BJ (cell line): ENCODE results near the gene GNG8. TPM values are rescaled to one million over a fixed set of nuclear protein-coding genes. Genes with fewer than 3 reads are reported as not detected.

Source experiments
- CTCF ChIA-PET: fragments of 350-600 bp; formaldehyde crosslinking; extraction: SDS; loops from one replicate; lab custom pipeline; 2021; ENCODE audit warnings: antibody characterized with exemption, inconsistent platforms; lab: Yijun Ruan, JAX
- POLR2A ChIA-PET: fragments of 300-600 bp; sonication (Branson Sonifier 250); formaldehyde crosslinking; extraction: SDS; loops from one replicate; lab custom pipeline; 2021; ENCODE audit warnings: antibody characterized with exemption; lab: Charles Lee
- DNase-seq: peaks from one replicate; pipeline ENCODE4 v3.0.0-alpha.2; 2011; ENCODE audit warnings: low read depth
- H3K27me3 ChIP-seq: 2 replicates; pipeline ENCODE4 v1.6.0; 2011; ENCODE audit warnings: low read length; ENCODE audit not compliant: control insufficient read depth, insufficient read depth
- H3K36me3 ChIP-seq: 2 replicates; pipeline ENCODE4 v1.5.1; 2011; ENCODE audit warnings: low read length; ENCODE audit not compliant: control insufficient read depth, insufficient read depth
- H3K4me3 ChIP-seq: 2 replicates; pipeline ENCODE4 v1.5.1; 2011; ENCODE audit warnings: low read depth, mild to moderate bottlenecking, control low read depth, low read length
- polyA plus RNA-seq: library from polyadenylated mRNA; depleted of rRNA; stranded (reverse); fragments of >200 nt; gene quantifications from 2 replicates; pipeline ENCODE4 v1.2.3, GENCODE V29; 2011
- TF ChIP-seq, protein P1 (sequence below): IDR thresholded peaks from 2 replicates; pipeline ENCODE4 v1.5.1; 2011; ENCODE audit warnings: low read depth, mild to moderate bottlenecking, control low read depth, inconsistent platforms, low read length, moderate library complexity; ENCODE audit not compliant: insufficient read depth

The GNG8 gene
- polyA plus RNA-seq, 1 experiment: not detected

DNA sequence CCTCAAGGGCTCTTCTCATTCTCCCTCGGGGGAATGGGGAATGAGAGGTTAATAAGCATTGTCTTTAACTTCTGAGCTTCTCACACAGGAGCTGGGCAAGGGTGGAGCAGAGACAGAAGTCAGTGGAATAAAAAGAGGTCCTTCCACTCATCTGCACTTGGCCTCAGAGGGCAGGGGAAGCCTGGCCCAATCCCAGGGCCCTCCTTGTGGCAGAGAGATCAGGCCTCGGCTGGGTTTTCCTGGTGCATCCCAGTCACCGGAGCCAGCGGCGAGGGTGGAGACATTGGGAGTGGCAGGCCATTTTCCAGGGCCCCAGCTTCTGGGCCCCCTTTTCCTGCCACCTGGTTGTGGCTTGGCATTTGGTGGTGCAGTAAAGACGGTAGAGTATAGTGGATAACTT is 24.2 kb downstream of the GNG8 start:
- ChIA-PET CTCF (interaction anchor here (0.6 to 22.7 kb wide), 7 partner anchors 9 to 235 kb away, joined by 3 to 347 read pairs (median 3); partner anchors contain the start of gene DACT3), POLR2A (no interaction called here)
- Histone ChIP-seq H3K36me3 (peaks cover 36% of the 10 kb centered on the region), H3K27me3 (no peaks in the 10 kb centered on the region), H3K4me3 (no peak overlapping the region)
- DNase-seq: no peak
- TF ChIP-seq, protein P1, sequence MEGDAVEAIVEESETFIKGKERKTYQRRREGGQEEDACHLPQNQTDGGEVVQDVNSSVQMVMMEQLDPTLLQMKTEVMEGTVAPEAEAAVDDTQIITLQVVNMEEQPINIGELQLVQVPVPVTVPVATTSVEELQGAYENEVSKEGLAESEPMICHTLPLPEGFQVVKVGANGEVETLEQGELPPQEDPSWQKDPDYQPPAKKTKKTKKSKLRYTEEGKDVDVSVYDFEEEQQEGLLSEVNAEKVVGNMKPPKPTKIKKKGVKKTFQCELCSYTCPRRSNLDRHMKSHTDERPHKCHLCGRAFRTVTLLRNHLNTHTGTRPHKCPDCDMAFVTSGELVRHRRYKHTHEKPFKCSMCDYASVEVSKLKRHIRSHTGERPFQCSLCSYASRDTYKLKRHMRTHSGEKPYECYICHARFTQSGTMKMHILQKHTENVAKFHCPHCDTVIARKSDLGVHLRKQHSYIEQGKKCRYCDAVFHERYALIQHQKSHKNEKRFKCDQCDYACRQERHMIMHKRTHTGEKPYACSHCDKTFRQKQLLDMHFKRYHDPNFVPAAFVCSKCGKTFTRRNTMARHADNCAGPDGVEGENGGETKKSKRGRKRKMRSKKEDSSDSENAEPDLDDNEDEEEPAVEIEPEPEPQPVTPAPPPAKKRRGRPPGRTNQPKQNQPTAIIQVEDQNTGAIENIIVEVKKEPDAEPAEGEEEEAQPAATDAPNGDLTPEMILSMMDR: no peak

DNA sequence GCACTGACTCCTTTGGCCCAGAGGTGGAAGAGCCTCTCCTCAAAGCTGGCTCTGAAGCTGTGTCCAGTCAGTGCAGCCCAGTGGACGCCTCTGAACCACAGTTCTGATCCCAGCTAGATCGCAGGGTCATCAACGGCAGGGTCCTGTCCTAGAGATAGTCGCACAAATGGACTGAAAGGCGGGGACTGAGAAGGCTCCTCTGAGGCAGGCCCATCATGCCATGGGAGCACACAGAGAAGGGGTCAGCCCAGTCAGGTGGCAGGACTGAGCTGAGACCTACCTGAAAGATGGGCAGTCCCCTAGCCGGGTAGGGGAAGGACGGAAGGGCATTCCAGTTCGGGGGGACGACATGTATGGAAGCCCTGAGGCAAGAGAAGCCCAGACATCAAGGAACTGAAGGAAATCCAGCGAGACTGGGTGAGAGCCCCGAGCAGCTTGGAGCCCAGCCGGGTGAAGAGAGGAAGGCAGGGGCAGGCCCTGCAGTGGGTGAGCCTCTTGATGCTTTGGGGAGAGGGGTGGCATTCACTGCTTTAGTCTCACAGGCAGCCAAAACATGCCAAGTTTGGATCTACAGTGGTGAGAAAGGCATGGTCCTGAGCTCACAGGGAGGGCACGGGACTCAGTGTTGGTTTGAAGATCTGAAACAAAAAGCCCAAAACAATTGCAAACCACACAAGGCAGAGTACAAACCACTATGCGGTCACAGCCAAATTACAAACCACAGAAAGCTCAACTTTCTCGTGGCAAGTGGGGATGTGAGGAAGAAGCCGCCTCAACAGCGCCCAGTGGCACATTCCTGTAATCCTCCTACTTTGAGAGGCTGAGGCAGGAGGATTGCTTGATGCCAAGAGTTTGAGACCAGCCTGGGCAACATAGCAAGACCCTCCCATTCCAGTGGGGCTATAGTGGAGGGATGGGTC is 24.9 kb downstream of the GNG8 start:
- Histone ChIP-seq H3K4me3 (no peak overlapping the region), H3K36me3 (peaks cover 39% of the 10 kb centered on the region), H3K27me3 (no peaks in the 10 kb centered on the region)
- TF ChIP-seq, protein P1: no peak
- ChIA-PET POLR2A (interaction anchor here (0.6 kb wide), 1 partner anchor 616 kb away, joined by 3 read pairs; no protein-coding TSS in a partner anchor), CTCF (interaction anchor here (0.6 to 22.7 kb wide), 8 partner anchors 10 to 1398 kb away, joined by 3 to 347 read pairs (median 3); partner anchors contain the start of gene DACT3)
- no peak for DNase-seq

DNA sequence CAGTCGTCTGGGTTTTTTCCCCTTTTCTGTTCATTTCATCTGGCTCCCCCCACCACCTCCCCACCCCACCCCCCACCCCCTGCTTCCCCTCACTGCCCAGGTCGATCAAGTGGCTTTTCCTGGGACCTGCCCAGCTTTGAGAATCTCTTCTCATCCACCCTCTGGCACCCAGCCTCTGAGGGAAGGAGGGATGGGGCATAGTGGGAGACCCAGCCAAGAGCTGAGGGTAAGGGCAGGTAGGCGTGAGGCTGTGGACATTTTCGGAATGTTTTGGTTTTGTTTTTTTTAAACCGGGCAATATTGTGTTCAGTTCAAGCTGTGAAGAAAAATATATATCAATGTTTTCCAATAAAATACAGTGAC is 25.6 kb downstream of the GNG8 start:
- Histone ChIP-seq H3K36me3 (peaks cover 44% of the 10 kb centered on the region), H3K4me3 (no peak overlapping the region), H3K27me3 (no peaks in the 10 kb centered on the region)
- DNase-seq: no peak
- TF ChIP-seq, protein P1: no peak
- CTCF ChIA-PET: interaction anchor here (0.6 to 22.7 kb wide), 4 partner anchors 10 to 1399 kb away, joined by 3 to 347 read pairs (median 4); partner anchors contain the start of gene DACT3
- POLR2A ChIA-PET: no interaction called here

DNA sequence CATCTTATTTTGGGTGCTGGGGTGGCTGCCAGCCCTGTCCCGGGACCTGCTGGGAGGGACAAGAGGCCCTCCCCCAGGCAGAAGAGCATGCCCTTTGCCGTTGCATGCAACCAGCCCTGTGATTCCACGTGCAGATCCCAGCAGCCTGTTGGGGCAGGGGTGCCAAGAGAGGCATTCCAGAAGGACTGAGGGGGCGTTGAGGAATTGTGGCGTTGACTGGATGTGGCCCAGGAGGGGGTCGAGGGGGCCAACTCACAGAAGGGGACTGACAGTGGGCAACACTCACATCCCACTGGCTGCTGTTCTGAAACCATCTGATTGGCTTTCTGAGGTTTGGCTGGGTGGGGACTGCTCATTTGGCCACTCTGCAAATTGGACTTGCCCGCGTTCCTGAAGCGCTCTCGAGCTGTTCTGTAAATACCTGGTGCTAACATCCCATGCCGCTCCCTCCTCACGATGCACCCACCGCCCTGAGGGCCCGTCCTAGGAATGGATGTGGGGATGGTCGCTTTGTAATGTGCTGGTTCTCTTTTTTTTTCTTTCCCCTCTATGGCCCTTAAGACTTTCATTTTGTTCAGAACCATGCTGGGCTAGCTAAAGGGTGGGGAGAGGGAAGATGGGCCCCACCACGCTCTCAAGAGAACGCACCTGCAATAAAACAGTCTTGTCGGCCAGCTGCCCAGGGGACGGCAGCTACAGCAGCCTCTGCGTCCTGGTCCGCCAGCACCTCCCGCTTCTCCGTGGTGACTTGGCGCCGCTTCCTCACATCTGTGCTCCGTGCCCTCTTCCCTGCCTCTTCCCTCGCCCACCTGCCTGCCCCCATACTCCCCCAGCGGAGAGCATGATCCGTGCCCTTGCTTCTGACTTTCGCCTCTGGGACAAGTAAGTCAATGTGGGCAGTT is 26.2 kb downstream of the GNG8 start:
- Histone ChIP-seq H3K27me3 (no peaks in the 10 kb centered on the region), H3K4me3 (no peak overlapping the region), H3K36me3 (peaks cover 44% of the 10 kb centered on the region)
- CTCF ChIA-PET: interaction anchor here (22.7 kb wide), 1 partner anchor 51 kb away, joined by 347 read pairs; the partner anchor contains the start of gene DACT3
- TF ChIP-seq, protein P1: no peak
- no peak for DNase-seq
- POLR2A ChIA-PET: no interaction called here
